Measurements from ENCODE around the gene NCOA7.
"Not testable (repeated sequence)": the region's sequence is repeated elsewhere in the genome, so short reads cannot be mapped to it uniquely, and the experiment has no call there.

Gene NCOA7

DNA sequence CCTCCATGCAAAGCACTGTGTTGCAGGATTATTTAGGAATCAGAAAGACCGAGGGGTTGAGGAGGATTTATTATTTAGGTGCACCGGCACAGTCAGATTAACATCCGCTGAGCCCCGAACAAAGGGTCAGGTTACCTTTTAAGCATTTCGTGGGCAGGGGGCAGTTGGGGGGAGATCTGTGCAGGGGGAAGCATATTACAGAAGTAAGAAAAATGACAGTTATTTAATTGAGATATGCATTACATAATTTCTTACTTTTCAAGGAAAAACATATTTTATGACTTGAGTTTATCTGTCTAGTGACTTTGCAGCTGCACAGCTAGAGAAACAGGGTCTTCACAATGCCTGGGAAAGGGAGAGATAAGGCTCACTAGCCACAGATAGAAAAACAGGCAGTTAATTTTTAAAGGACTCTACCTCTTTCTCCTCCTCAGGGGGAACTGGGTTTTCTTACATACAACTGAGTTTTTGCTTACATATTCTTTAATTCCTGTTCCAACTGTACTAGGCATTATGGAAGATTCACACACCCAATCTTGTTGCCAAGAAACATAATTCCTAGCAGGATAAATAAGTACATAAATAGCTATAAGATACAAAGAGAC is 164.1 kb downstream of the NCOA7 start:
- TF ChIP-seq ZNF274 (IDR thresholded peaks at IDR 0.05; ENCODE audit: low read depth, low read length): no peak
- H3K4me3 ChIP-seq (ENCODE audit: low read length): no peak overlapping the region

DNA sequence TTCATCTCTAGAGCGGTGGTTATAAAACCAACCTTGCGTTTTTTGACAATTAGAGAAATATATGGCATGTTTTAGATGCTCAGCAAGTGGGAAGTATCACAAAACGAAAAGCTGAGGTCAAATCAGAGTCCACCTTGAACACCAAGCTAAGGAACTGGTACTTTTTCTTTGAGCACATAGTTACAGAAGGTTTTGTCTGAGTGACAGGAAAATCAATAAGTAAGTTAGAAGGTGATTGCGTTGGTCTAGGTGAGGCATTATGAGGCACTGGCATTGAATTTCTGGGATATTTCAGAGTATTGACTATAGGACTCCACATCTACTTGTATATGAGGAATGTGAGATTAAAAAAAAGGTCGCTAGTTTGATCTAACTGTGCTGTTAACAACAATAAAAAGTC is 165.2 kb downstream of the NCOA7 start:
- H3K4me3 ChIP-seq (ENCODE audit: low read length): peak overlapping the region; percentile 95; the same call in 1 of the 2 replicates
- no peak for TF ChIP-seq ZNF274 (IDR thresholded peaks at IDR 0.05; ENCODE audit: low read depth, low read length)

GRCh38 chr6:125956506-125957390 is 166.0 kb downstream of the NCOA7 start, which contains the start of gene HINT3:
TSS of gene HINT3 (plus strand) at chr6:125956770. CDS start at chr6:125956978, 208 bp downstream.
- peak within 1 kb of the TSS; percentile 95 for H3K4me3 ChIP-seq (ENCODE audit: low read length)
- TF ChIP-seq ZNF274 (IDR thresholded peaks at IDR 0.05; ENCODE audit: low read depth, low read length): no peak

- peak overlapping the region; percentile 95 for H3K4me3 ChIP-seq (ENCODE audit: low read length)
- TF ChIP-seq ZNF274 (IDR thresholded peaks at IDR 0.05; ENCODE audit: low read depth, low read length): no peak
Observed at GRCh38 chr6:125957391-125957693, 166.6 kb downstream of the NCOA7 start.

- H3K4me3 ChIP-seq (ENCODE audit: low read length): peak overlapping the region; percentile 95
- TF ChIP-seq ZNF274 (IDR thresholded peaks at IDR 0.05; ENCODE audit: low read depth, low read length): no peak
Observed at GRCh38 chr6:125957845-125958244, 167.1 kb downstream of the NCOA7 start.

GRCh38 chr6:125959041-125959440 is 168.3 kb downstream of the NCOA7 start:
- TF ChIP-seq ZNF274 (IDR thresholded peaks at IDR 0.05; ENCODE audit: low read depth, low read length): no peak
- H3K4me3 ChIP-seq (ENCODE audit: low read length): no peak overlapping the region

GRCh38 chr6:125961117-125961516 is 170.4 kb downstream of the NCOA7 start:
- no peak overlapping the region for H3K4me3 ChIP-seq (ENCODE audit: low read length)
- TF ChIP-seq ZNF274 (IDR thresholded peaks at IDR 0.05; ENCODE audit: low read depth, low read length): no peak

DNA sequence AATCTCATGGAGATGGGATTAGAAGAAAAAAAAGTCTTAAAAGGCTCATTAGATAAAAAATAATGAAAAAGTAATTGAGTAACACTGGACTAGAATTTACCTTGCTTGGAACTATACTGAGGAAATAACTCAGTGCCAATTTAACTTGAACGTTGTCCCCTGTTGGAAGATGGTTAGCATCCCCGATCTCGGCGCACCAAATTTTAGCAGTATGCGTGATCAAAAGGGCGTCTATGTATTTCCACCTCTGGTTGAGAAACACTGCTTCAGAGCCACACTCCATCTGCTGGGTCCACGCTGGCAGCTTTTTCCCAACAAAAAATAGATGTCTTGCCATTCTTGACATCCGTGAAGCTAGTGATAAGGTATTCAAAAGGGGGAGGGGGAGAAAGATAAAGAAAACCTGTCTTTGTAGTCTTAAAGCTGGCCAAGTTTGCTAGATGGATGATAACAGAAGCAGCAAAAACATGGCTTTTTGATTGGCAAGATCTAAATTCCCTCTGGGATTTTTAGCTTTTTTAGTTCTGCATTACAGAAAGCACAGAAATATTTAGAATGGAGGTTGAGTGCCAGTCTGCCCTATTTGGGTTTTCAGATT is 172.2 kb downstream of the NCOA7 start:
- no peak overlapping the region for H3K4me3 ChIP-seq (ENCODE audit: low read length)
- TF ChIP-seq ZNF274 (IDR thresholded peaks at IDR 0.05; ENCODE audit: low read depth, low read length): no peak

- TF ChIP-seq ZNF274 (IDR thresholded peaks at IDR 0.05; ENCODE audit: low read depth, low read length): no peak
- no peak overlapping the region for H3K4me3 ChIP-seq (ENCODE audit: low read length)
Observed at GRCh38 chr6:125963817-125964216, 173.1 kb downstream of the NCOA7 start.

- no peak overlapping the region for H3K4me3 ChIP-seq (ENCODE audit: low read length)
- TF ChIP-seq ZNF274 (IDR thresholded peaks at IDR 0.05; ENCODE audit: low read depth, low read length): no peak
Observed at GRCh38 chr6:125966569-125966968, 175.8 kb downstream of the NCOA7 start.

- H3K4me3 ChIP-seq (ENCODE audit: low read length): no peak overlapping the region
- TF ChIP-seq ZNF274 (IDR thresholded peaks at IDR 0.05; ENCODE audit: low read depth, low read length): no peak
Observed at GRCh38 chr6:125968493-125968892, 177.7 kb downstream of the NCOA7 start.

GRCh38 chr6:125970760-125971159 is 180.0 kb downstream of the NCOA7 start:
- TF ChIP-seq ZNF274 (IDR thresholded peaks at IDR 0.05; ENCODE audit: low read depth, low read length): no peak
- H3K4me3 ChIP-seq (ENCODE audit: low read length): no peak overlapping the region

DNA sequence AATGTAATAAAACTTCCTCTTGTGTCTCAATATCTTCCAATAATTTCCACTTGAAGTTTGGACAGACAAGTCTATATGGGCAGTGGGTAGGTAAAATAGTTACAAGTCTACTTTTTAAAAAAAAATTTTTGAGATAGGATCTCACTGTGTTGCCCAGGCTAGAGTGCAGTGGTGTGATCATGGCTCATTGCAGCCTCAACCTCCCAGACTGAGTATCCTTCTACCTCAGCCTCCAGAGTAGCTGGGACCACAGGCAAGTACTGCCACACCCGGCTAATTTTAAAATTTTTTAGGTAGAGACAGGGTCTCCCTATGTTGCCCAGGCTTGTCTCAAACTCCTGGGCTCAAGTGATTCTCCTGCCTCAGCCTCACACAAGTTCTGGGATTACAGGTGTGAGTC is 181.7 kb downstream of the NCOA7 start:
- not testable (repeated sequence) for H3K4me3 ChIP-seq (ENCODE audit: low read length)

DNA sequence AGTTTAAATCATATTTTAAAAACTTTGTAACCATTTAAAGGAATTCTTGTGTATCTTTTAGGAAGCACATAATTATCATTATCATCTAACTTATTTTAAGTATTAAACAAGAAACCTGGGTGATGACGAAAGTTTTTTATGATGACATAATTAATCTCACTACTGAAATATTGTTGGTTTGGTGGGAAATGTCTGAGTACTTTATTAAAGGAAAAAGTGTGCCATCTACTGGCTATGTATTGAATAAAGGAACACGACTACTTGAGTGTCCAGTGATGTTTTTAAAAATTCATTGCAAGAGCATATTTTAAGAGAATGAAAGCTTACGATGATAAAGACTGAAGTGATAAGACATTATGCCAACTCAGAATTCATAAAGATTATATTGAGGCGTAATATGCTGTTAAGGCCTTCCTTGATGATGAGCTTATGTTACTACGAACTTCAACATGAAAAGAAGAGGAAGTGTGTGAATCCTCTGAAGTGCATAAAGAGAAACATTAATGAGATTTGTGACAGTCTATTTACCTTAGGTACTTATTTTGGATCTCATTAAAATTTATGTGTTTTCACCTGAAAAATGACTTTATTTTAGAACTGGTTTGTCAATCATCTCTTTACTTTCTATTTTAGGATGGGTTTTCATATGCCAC is 183.6 kb downstream of the NCOA7 start:
- no peak for TF ChIP-seq ZNF274 (IDR thresholded peaks at IDR 0.05; ENCODE audit: low read depth, low read length)
- no peak overlapping the region for H3K4me3 ChIP-seq (ENCODE audit: low read length)

Data from GM08714 (cell line).